HepG2 (cell line): ENCODE data around the gene TMEM95. TPM values are rescaled to one million over a fixed set of nuclear protein-coding genes. Genes with fewer than 3 reads are reported as not detected.
A peak's percentile ranks its signal among the peaks of the same experiment; 100 is the strongest.

ENCODE experiments used
- CCDC6 ChIP-seq: sonication (generic); formaldehyde crosslinking; IDR thresholded peaks from 2 replicates; pipeline ENCODE4 v1.8.1; 2022; ENCODE audit warnings: mild to moderate bottlenecking, missing genetic modification reagents, moderate library complexity
- FIP1L1 ChIP-seq: fragments of 200-400 bp; formaldehyde crosslinking; IDR thresholded peaks from 2 replicates; pipeline ENCODE4 v1.6.1; 2018; ENCODE audit warnings: low read depth, mild to moderate bottlenecking, low read length, moderate library complexity, borderline replicate concordance; ENCODE audit not compliant: insufficient read depth
- JUND ChIP-seq: sonication (generic); formaldehyde crosslinking; IDR thresholded peaks from 2 replicates; pipeline ENCODE4 v1.8.0; 2022; ENCODE audit warnings: mild to moderate bottlenecking, missing genetic modification reagents
- KAT2B ChIP-seq: fragments of 150-350 bp; IDR thresholded peaks from 2 replicates; pipeline ENCODE4 v1.6.1; 2014; ENCODE audit warnings: low read depth, low read length, borderline replicate concordance
- KDM5B ChIP-seq: sonication (generic); formaldehyde crosslinking; IDR thresholded peaks from 2 replicates; pipeline ENCODE4 v1.4.0; 2020; ENCODE audit warnings: missing genetic modification reagents, mild to moderate bottlenecking, borderline replicate concordance
- MEIS1 ChIP-seq: sonication (generic); formaldehyde crosslinking; IDR thresholded peaks from 2 replicates; pipeline ENCODE4 v1.9.0; 2021; ENCODE audit warnings: mild to moderate bottlenecking, missing genetic modification reagents, moderate library complexity, borderline replicate concordance
- PAWR ChIP-seq: sonication (generic); formaldehyde crosslinking; IDR thresholded peaks from 2 replicates; pipeline ENCODE4 v1.4.0; 2020; ENCODE audit warnings: missing genetic modification reagents, mild to moderate bottlenecking, borderline replicate concordance
- PCBP1 ChIP-seq: fragments of 200-400 bp; formaldehyde crosslinking; IDR thresholded peaks from 2 replicates; pipeline ENCODE4 v1.6.1; 2017; ENCODE audit warnings: mild to moderate bottlenecking, low read depth, low read length, borderline replicate concordance
- WIZ ChIP-seq: sonication (generic); formaldehyde crosslinking; IDR thresholded peaks from 2 replicates; pipeline ENCODE4 v1.5.1; 2020; ENCODE audit warnings: mild to moderate bottlenecking, missing genetic modification reagents
- YY1 ChIP-seq: IDR thresholded peaks from 2 replicates; pipeline ENCODE4 v1.6.1; 2011; ENCODE audit warnings: low read length, low read depth, moderate library complexity, mild to moderate bottlenecking; ENCODE audit not compliant: insufficient read depth, insufficient replicate concordance
- ZNF282 ChIP-seq: fragments of 450-650 bp; IDR thresholded peaks from 2 replicates; pipeline ENCODE4 v1.6.1; 2018; ENCODE audit not compliant: partially characterized antibody
- ZNF543 ChIP-seq: sonication (generic); formaldehyde crosslinking; IDR thresholded peaks from 2 replicates; pipeline ENCODE4 v1.4.0; 2020; ENCODE audit warnings: mild to moderate bottlenecking, missing genetic modification reagents
- ZNF546 ChIP-seq: sonication (generic); formaldehyde crosslinking; conservative IDR thresholded peaks from 2 replicates; pipeline ENCODE4 v1.8.1; 2023; ENCODE audit warnings: mild to moderate bottlenecking, missing genetic modification reagents
- ZNF761 ChIP-seq: sonication (generic); formaldehyde crosslinking; conservative IDR thresholded peaks from 2 replicates; pipeline ENCODE4 v1.4.0; 2020; ENCODE audit warnings: mild to moderate bottlenecking, missing genetic modification reagents
- polyA plus RNA-seq, 8 experiments: library from polyadenylated mRNA; depleted of rRNA in 3 of 8; stranded (reverse) in 7 of 8; unstranded in 1 of 8; fragments of >200 nt; fragmentation: Illumina TruSeq in 4 of 8; extraction: Trizol in 4 of 8; gene quantifications; 2 replicates each; pipeline versions ENCODE4 v1.2.1 to v1.2.3, GENCODE V29; 2011 to 2016; ENCODE audit warnings: low read depth in 4 of 8, missing spikeins in 1 of 8, mixed read lengths in 1 of 8; ENCODE audit not compliant: insufficient read depth in 1 of 8
- total RNA-seq, 5 experiments: library from RNA; depleted of rRNA; stranded (reverse); fragments of >200 nt; fragmentation: Illumina TruSeq; extraction: Trizol; gene quantifications; 2 replicates each; pipeline ENCODE4 v1.2.3, GENCODE V29; 2016; ENCODE audit warnings: low read depth in 1 of 5
- TF ChIP-seq, protein P1 (sequence below): sonication (generic); formaldehyde crosslinking; conservative IDR thresholded peaks from 2 replicates; pipeline ENCODE4 v1.5.0; 2020; ENCODE audit warnings: missing genetic modification reagents
- TF ChIP-seq, protein P2 (sequence below), 2 experiments: fragments of 450-650 bp in 1 of 2; sonication (generic) in 1 of 2; formaldehyde crosslinking; IDR thresholded peaks; 2 replicates each; pipeline versions ENCODE4 v1.5.0 to v1.8.0; 2020 to 2022; ENCODE audit warnings: mild to moderate bottlenecking in 1 of 2, missing genetic modification reagents in 1 of 2
- TF ChIP-seq, protein P3 (sequence below): sonication (generic); formaldehyde crosslinking; IDR thresholded peaks from 2 replicates; pipeline ENCODE4 v1.8.0; 2022; ENCODE audit warnings: missing genetic modification reagents, mild to moderate bottlenecking, moderate library complexity, borderline replicate concordance
- TF ChIP-seq, protein P4 (sequence below): IDR thresholded peaks from 2 replicates; pipeline ENCODE4 v1.6.1; 2016; ENCODE audit warnings: low read depth, missing genetic modification reagents, missing compliant biosample characterization

Gene TMEM95
- total and polyA plus RNA-seq, 2 of the 13 experiments (the other 11 are each of a cell fraction or from before 2014, with no cell fraction given), result not detected

DNA sequence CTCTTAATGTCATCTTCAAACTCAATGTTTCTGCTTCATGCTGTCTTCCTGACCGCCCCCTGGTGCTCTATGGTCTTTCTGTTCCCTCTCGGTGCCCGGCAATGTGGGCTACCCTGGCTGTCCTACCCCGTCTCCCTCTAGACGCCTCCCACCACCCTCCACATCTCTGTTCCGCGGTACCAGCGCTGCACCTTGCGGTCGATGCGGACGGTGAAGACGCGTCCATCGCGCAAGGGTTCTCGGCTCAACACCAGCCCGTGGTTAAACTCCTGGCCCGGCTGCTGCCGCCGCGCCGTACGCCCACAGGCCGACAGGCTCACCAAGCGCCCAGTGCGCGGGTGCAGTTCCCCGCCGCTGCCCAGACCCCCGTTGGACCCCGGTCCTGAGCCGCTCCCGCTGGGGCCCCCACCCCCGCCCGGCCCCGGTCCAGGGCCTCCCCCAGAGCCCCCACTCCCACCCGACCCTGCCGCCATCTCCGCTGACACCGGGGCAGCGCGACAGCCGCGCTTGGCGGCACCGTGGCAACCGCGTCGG, 26.0 kb upstream of the TMEM95 start, which contains the start of gene NEURL4 (continued):
- TF ChIP-seq PCBP1 (0 out of 2 replicates have a peak, but pooled peaks have one; percentile 31), YY1 (peak; percentile 89), ZNF282 (no peak), PAWR (CRISPR knock-in tag) (no peak), ZNF761 (CRISPR knock-in tag) (0 out of 2 replicates have a peak, but pooled peaks have one; percentile 21), ZNF543 (peak; percentile 33; the same call in 1 of the 2 replicates), FIP1L1 (no peak), KAT2B (no peak), MEIS1 (0 out of 2 replicates have a peak, but pooled peaks have one; percentile 19), CCDC6 (0 out of 2 replicates have a peak, but pooled peaks have one; percentile 12), JUND (peak; percentile 6; the same call in 1 of the 2 replicates), KDM5B (CRISPR knock-in tag) (peak; percentile 7; the same call in 1 of the 2 replicates), WIZ (0 out of 2 replicates have a peak, but pooled peaks have one; percentile 8), ZNF546 (CRISPR knock-in tag) (no peak)
- TF ChIP-seq, protein P1, sequence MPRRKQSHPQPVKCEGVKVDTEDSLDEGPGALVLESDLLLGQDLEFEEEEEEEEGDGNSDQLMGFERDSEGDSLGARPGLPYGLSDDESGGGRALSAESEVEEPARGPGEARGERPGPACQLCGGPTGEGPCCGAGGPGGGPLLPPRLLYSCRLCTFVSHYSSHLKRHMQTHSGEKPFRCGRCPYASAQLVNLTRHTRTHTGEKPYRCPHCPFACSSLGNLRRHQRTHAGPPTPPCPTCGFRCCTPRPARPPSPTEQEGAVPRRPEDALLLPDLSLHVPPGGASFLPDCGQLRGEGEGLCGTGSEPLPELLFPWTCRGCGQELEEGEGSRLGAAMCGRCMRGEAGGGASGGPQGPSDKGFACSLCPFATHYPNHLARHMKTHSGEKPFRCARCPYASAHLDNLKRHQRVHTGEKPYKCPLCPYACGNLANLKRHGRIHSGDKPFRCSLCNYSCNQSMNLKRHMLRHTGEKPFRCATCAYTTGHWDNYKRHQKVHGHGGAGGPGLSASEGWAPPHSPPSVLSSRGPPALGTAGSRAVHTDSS (CRISPR knock-in tag), result no peak
- TF ChIP-seq, protein P2, sequence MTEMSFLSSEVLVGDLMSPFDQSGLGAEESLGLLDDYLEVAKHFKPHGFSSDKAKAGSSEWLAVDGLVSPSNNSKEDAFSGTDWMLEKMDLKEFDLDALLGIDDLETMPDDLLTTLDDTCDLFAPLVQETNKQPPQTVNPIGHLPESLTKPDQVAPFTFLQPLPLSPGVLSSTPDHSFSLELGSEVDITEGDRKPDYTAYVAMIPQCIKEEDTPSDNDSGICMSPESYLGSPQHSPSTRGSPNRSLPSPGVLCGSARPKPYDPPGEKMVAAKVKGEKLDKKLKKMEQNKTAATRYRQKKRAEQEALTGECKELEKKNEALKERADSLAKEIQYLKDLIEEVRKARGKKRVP (CRISPR knock-in tag; IDR thresholded peaks at IDR 0.05), result 0 out of 4 replicates have a peak, but pooled peaks of 1 of the 2 experiments have one; percentile 18
- TF ChIP-seq, protein P3, sequence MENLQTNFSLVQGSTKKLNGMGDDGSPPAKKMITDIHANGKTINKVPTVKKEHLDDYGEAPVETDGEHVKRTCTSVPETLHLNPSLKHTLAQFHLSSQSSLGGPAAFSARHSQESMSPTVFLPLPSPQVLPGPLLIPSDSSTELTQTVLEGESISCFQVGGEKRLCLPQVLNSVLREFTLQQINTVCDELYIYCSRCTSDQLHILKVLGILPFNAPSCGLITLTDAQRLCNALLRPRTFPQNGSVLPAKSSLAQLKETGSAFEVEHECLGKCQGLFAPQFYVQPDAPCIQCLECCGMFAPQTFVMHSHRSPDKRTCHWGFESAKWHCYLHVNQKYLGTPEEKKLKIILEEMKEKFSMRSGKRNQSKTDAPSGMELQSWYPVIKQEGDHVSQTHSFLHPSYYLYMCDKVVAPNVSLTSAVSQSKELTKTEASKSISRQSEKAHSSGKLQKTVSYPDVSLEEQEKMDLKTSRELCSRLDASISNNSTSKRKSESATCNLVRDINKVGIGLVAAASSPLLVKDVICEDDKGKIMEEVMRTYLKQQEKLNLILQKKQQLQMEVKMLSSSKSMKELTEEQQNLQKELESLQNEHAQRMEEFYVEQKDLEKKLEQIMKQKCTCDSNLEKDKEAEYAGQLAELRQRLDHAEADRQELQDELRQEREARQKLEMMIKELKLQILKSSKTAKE (CRISPR knock-in tag), result 0 out of 2 replicates have a peak, but pooled peaks have one; percentile 36
- TF ChIP-seq, protein P4, sequence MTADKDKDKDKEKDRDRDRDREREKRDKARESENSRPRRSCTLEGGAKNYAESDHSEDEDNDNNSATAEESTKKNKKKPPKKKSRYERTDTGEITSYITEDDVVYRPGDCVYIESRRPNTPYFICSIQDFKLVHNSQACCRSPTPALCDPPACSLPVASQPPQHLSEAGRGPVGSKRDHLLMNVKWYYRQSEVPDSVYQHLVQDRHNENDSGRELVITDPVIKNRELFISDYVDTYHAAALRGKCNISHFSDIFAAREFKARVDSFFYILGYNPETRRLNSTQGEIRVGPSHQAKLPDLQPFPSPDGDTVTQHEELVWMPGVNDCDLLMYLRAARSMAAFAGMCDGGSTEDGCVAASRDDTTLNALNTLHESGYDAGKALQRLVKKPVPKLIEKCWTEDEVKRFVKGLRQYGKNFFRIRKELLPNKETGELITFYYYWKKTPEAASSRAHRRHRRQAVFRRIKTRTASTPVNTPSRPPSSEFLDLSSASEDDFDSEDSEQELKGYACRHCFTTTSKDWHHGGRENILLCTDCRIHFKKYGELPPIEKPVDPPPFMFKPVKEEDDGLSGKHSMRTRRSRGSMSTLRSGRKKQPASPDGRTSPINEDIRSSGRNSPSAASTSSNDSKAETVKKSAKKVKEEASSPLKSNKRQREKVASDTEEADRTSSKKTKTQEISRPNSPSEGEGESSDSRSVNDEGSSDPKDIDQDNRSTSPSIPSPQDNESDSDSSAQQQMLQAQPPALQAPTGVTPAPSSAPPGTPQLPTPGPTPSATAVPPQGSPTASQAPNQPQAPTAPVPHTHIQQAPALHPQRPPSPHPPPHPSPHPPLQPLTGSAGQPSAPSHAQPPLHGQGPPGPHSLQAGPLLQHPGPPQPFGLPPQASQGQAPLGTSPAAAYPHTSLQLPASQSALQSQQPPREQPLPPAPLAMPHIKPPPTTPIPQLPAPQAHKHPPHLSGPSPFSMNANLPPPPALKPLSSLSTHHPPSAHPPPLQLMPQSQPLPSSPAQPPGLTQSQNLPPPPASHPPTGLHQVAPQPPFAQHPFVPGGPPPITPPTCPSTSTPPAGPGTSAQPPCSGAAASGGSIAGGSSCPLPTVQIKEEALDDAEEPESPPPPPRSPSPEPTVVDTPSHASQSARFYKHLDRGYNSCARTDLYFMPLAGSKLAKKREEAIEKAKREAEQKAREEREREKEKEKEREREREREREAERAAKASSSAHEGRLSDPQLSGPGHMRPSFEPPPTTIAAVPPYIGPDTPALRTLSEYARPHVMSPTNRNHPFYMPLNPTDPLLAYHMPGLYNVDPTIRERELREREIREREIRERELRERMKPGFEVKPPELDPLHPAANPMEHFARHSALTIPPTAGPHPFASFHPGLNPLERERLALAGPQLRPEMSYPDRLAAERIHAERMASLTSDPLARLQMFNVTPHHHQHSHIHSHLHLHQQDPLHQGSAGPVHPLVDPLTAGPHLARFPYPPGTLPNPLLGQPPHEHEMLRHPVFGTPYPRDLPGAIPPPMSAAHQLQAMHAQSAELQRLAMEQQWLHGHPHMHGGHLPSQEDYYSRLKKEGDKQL (CRISPR knock-in tag), result no peak
